Adipocyte (in vitro differentiated cells): ENCODE data around the gene CADPS2.
"Not testable (repeated sequence)": the region's sequence is repeated elsewhere in the genome, so short reads cannot be mapped to it uniquely, and the experiment has no call there.

ENCODE experiments used
- DNase-seq: peaks from one replicate; pipeline ENCODE4 v3.0.0-alpha.2; 2015; ENCODE audit warnings: low read depth
- H3K27me3 ChIP-seq: replicated peaks from 2 replicates; pipeline ENCODE4 v1.7.0; 2013; ENCODE audit warnings: mild to moderate bottlenecking, low read length, moderate library complexity; ENCODE audit not compliant: control insufficient read depth, insufficient read depth
- H3K36me3 ChIP-seq: 2 replicates; pipeline ENCODE4 v1.7.0; 2013; ENCODE audit warnings: low read length, mild to moderate bottlenecking, moderate library complexity; ENCODE audit not compliant: control insufficient read depth, insufficient read depth, severe bottlenecking
- H3K4me1 ChIP-seq: 2 replicates; pipeline ENCODE4 v1.7.0; 2013; ENCODE audit warnings: mild to moderate bottlenecking, low read length, moderate library complexity; ENCODE audit not compliant: control insufficient read depth, insufficient read depth
- H3K4me3 ChIP-seq: 2 replicates; pipeline ENCODE4 v1.7.0; 2013; ENCODE audit warnings: mild to moderate bottlenecking, low read length, moderate library complexity
- H3K9ac ChIP-seq: 2 replicates; pipeline ENCODE4 v1.7.0; 2013; ENCODE audit warnings: mild to moderate bottlenecking, low read length, moderate library complexity
- H3K9me3 ChIP-seq: 2 replicates; pipeline ENCODE4 v1.7.0; 2013; ENCODE audit warnings: mild to moderate bottlenecking, low read length, moderate library complexity; ENCODE audit not compliant: control insufficient read depth

CADPS2 gene

DNA sequence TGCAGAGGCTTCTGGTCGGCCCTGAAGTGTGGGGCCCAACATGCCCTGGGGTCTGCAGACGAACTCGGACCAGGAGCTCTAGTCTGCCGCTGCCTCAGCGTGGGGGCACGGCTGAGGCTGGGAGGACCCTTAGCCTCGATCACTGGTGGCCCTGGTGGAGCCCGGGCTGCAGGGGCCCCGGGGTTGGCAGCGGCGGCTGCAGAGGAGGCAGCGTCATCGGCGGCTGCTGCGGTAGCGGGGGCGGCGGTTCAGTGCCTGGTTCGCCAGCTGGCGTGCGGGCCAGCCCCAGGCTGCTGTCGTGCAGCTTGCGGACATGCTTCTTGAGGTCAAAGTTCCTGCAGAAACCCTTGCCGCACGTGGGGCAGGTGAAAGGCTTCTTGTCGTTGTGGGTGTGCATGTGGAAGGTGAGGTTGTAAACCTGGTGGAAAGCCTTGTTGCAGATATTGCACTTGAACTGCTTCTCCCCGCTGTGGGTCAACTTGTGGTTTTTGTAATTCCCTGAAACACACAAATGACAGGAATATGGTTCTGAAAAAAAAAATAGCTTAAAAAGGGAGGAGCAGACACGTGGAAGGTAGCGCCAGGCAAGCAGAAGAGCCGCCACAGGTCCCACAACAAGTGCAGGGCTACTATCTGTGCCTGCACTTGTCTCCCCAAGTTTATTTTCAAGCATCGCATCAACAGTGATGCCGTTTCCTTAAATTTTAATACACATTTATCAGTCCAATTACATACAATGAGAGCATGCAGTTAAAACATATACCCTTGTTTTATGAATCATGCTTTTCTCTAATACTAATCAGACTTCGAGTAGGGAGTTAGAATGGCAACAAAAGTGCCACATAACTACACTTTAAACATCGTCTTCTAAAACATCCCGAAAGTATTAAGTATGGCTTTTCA lies 584.2 kb downstream of the CADPS2 start:
- no peak overlapping the region for H3K9ac ChIP-seq
- peaks cover 94% of the 10 kb centered on the region for H3K27me3 ChIP-seq
- no peak overlapping the region for H3K4me3 ChIP-seq
- H3K4me1 ChIP-seq: peaks cover 10% of the 10 kb centered on the region
- no peak for DNase-seq
- H3K9me3 ChIP-seq: peaks cover 6% of the 10 kb centered on the region
- H3K36me3 ChIP-seq: no peaks in the 10 kb centered on the region

DNA sequence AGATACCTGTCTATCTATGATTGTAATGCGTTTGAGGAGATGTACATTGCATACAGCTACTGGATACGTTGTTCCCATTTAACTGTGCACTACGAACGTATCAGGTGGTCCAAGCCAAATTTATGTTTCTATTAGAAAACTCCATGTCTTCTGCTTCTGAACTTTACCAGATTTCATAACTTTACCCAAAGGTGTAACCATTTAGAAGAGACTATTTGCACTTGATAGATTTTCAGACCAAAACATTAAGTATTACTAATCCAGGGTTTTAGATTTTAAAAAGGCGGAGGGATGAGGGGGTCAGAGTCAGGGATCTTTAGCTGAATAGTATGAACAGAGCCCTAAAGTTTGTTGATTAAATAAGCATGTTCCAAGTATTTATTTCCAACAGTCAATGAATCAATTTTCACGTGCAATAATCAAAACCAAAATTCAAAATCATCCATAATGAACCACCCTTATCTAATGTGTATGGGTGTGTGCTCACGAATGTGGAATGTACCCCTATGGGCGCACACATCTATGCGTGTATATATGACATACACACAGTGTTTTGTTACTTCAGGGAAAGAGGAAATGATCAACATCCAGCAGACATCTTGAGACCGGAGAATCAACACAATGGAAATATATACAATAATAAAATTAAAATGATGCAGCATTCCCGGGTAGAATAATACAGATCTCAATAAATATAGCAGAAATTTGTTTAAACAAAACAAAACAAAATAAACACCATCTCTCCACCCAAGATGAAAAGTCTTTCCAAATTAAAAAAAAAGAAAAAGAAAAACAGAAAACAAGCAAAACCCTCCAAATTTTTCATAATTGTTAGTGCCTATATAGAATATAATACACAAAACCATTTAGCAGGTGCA lies 585.1 kb downstream of the CADPS2 start:
- H3K4me3 ChIP-seq: no peak overlapping the region

GRCh38 chr7:122300211-122300932 lies 585.9 kb downstream of the CADPS2 start:
- peaks cover 6% of the 10 kb centered on the region for H3K9me3 ChIP-seq
- peaks cover 6% of the 10 kb centered on the region for H3K4me1 ChIP-seq
- H3K27me3 ChIP-seq: peaks cover 85% of the 10 kb centered on the region
- no peak for DNase-seq
- no peak overlapping the region for H3K4me3 ChIP-seq
- H3K9ac ChIP-seq: no peak overlapping the region
- no peaks in the 10 kb centered on the region for H3K36me3 ChIP-seq

More for the DNA sequence above, 585.1 kb downstream of the CADPS2 start:
- peaks cover 10% of the 10 kb centered on the region for H3K4me1 ChIP-seq
- DNase-seq: no peak
- H3K36me3 ChIP-seq: no peaks in the 10 kb centered on the region
- H3K9me3 ChIP-seq: peaks cover 6% of the 10 kb centered on the region
- peaks cover 89% of the 10 kb centered on the region for H3K27me3 ChIP-seq
- H3K9ac ChIP-seq: no peak overlapping the region

DNA sequence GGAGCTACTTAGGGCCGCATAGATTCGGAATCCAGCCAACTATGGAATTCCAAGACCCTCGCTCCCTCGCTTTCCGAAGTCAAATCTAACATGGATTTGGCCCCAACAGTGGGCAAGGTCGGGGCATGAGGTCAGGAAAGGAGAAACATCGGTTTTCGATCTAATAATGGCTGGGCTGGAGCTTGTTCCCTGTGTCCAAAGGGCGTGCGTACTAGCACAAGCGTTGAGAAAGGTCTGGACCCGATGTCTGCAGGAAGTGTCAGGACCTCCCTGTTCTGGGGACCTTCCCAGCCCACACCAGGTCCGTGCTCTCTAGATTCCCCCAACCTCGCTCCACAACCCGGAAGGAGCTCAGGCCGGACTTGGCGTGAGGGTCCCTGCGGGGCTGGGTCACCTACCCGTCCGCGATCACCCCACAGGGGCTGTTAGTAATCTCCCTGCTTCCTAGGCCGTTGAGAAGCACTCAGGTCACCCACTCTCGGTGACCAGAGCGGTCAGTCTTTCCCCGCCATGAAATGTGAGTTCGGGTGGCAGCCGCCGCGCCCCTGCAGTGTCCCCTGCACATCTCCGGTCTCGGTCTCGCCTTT lies 586.5 kb downstream of the CADPS2 start:
- Histone ChIP-seq H3K4me3 (no peak overlapping the region), H3K36me3 (no peaks in the 10 kb centered on the region), H3K9ac (no peak overlapping the region), H3K4me1 (no peaks in the 10 kb centered on the region), H3K9me3 (peaks cover 6% of the 10 kb centered on the region), H3K27me3 (peaks cover 83% of the 10 kb centered on the region)
- no peak for DNase-seq

DNA sequence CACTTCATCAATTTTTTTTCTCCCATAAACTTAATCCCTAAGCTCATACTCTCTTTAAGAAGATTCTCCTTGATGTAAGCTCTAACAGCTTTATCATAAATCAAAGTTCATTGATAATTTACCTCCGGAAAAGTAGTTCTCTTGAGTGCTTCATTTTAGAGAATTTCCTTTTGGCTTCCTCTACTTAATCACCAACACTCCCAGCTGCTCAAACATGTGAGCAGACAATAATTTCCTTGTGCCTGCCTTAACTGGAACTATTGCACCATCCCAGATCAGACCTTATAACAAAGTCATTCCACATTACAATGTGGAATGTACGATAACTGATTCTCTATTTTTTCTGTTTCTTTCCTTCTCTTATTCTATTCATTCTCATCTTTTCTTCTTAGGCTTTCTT lies 587.6 kb downstream of the CADPS2 start:
- peaks cover 3% of the 10 kb centered on the region for H3K9me3 ChIP-seq
- H3K36me3 ChIP-seq: no peaks in the 10 kb centered on the region
- H3K4me3 ChIP-seq: no peak overlapping the region
- DNase-seq: no peak
- H3K9ac ChIP-seq: no peak overlapping the region
- peaks cover 72% of the 10 kb centered on the region for H3K27me3 ChIP-seq
- no peaks in the 10 kb centered on the region for H3K4me1 ChIP-seq

- Histone ChIP-seq H3K4me3 (no peak overlapping the region), H3K36me3 (no peaks in the 10 kb centered on the region), H3K4me1 (no peaks in the 10 kb centered on the region), H3K27me3 (peaks cover 70% of the 10 kb centered on the region), H3K9me3 (peaks cover 3% of the 10 kb centered on the region), H3K9ac (no peak overlapping the region)
- DNase-seq: no peak
These were observed 588.1 kb downstream of the CADPS2 start for GRCh38 chr7:122298131-122298530.

- DNase-seq: no peak
- Histone ChIP-seq H3K27me3 (peaks cover 17% of the 10 kb centered on the region), H3K4me3 (no peak overlapping the region), H3K36me3 (no peaks in the 10 kb centered on the region), H3K4me1 (no peaks in the 10 kb centered on the region), H3K9me3 (peaks cover 23% of the 10 kb centered on the region), H3K9ac (no peak overlapping the region)
These were observed 595.1 kb downstream of the CADPS2 start for GRCh38 chr7:122291189-122291588.

DNA sequence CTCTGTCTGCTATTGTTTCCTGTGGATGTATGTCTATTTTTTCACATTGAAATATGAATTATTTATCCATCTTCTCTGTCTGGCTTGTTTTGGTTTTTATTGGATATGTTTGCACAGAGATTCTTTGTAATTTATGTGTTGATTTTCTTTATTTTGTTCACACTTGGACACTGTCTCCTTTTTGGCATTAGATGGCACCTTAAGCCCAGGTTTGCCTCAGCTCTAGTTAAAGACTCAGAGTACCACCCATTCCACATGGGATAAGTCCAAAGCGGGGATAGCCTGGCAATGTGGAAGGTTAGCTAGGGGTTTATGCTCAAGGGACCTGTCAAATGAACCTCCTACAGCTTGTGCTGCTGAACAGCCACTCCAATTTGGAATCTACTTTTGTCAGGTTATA lies 595.8 kb downstream of the CADPS2 start:
- no peaks in the 10 kb centered on the region for H3K36me3 ChIP-seq
- no peaks in the 10 kb centered on the region for H3K4me1 ChIP-seq
- no peak overlapping the region for H3K9ac ChIP-seq
- no peak overlapping the region for H3K4me3 ChIP-seq
- peaks cover 13% of the 10 kb centered on the region for H3K27me3 ChIP-seq
- H3K9me3 ChIP-seq: peaks cover 23% of the 10 kb centered on the region
- DNase-seq: no peak

DNA sequence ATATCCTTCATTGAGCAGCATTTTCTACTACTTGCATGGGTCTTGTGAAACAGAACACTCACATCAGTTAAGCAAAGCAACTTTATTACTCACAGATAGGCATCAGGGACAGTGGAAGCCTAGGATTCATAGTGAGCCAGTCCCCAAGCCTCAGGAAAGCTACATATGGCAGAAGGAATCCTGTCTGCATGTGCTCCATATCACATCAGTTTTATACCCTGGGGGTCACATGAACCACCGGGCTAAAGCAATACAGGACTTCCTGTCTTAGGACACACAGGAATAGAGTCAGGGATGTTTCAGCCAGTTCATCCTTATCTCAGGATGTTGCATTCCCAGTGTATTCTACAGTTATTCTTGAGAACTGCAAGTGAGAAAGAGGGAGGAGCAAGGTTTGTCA lies 596.8 kb downstream of the CADPS2 start:
- DNase-seq: no peak
- Histone ChIP-seq H3K4me1 (no peaks in the 10 kb centered on the region), H3K27me3 (peaks cover 9% of the 10 kb centered on the region), H3K4me3 (no peak overlapping the region), H3K9me3 (peaks cover 23% of the 10 kb centered on the region), H3K9ac (no peak overlapping the region), H3K36me3 (no peaks in the 10 kb centered on the region)

- H3K4me3 ChIP-seq, H3K4me1 ChIP-seq, DNase-seq, H3K36me3 ChIP-seq, H3K27me3 ChIP-seq, H3K9ac ChIP-seq: not testable (repeated sequence)
- H3K9me3 ChIP-seq: peaks cover 11% of the 10 kb centered on the region
These were observed 601.7 kb downstream of the CADPS2 start for GRCh38 chr7:122284608-122285007.
